ENCODE results near the gene CTBP1. TPM values are rescaled to one million over a fixed set of nuclear protein-coding genes. Genes with fewer than 3 reads are reported as not detected.

CTBP1 gene
- total and polyA plus RNA-seq, 2 donors (not counting 1 experiment from before 2014, with no cell fraction given): 212 to 343 TPM

GRCh38 chr4:1193206-1194009 is 55.5 kb downstream of the CTBP1 start:
- H3K27ac ChIP-seq (ENCODE audit: low read length in 2 of 2): no peak overlapping the region
- no peaks in the 10 kb centered on the region for H3K4me1 Mint-ChIP-seq
- no peak overlapping the region for H3K9ac ChIP-seq (ENCODE audit: low read length)

More at GRCh38 chr4:1193206-1194009, 55.5 kb downstream of the CTBP1 start:
- no peaks in the 10 kb centered on the region for H3K27me3 ChIP-seq (replicated peaks in 1 of 4; ENCODE audit: control extremely low read depth in 1 of 4, control insufficient read depth in 3 of 4, insufficient read depth in 4 of 4, low read length in 3 of 4)
- no peaks in the 10 kb centered on the region for H4K20me1 ChIP-seq (ENCODE audit: control insufficient read depth, insufficient read depth, low read length, poor library complexity, severe bottlenecking)
- H3K4me3 ChIP-seq (ENCODE audit: control extremely low read depth in 1 of 5, extremely low read depth in 1 of 5, insufficient read depth in 1 of 5, low read depth in 2 of 5, low read length in 4 of 5): no peak overlapping the region
- Mint-ChIP-seq H3K27ac (no peak overlapping the region), H3K4me3 (no peak overlapping the region), H3K9me3 (ENCODE audit: insufficient read depth) (no peaks in the 10 kb centered on the region), H3K27me3 (no peaks in the 10 kb centered on the region)
- 76% methylated on average over 10 of the region's 28 CpGs for WGBS (ENCODE audit: insufficient coverage)
- DNase-seq (no peak), ATAC-seq (ENCODE audit: low read depth) (no peak)
- CTCF ChIA-PET: no interaction called here
- no peak overlapping the region for H2AFZ ChIP-seq (ENCODE audit: insufficient read depth, low read depth, low read length, poor library complexity, severe bottlenecking)
- H3K79me2 ChIP-seq (ENCODE audit: control insufficient read depth, insufficient read depth, low read length): no peaks in the 10 kb centered on the region
- POLR2A ChIA-PET: no interaction called here
- intact Hi-C loops (cut with micrococcal nuclease): no loop called here
- no peaks in the 10 kb centered on the region for H3K4me1 ChIP-seq (ENCODE audit: control insufficient read depth in 2 of 2, insufficient read depth in 2 of 2, low read length in 2 of 2)
- no peak for TF ChIP-seq CTCF (IDR thresholded peaks at IDR 0.05)
- no peak for TF ChIP-seq EZH2 (IDR thresholded peaks at IDR 0.05; ENCODE audit: borderline replicate concordance, insufficient read depth, low read depth, low read length, poor library complexity, severe bottlenecking)
- H3K9me3 ChIP-seq (ENCODE audit: control extremely low read depth in 1 of 3, control insufficient read depth in 2 of 3, insufficient read depth in 1 of 3, low read length in 2 of 3): peaks cover 0 to 4% (median 0%) of the 10 kb centered on the region in 3 donors
- H3K36me3 ChIP-seq (replicated peaks in 1 of 2; ENCODE audit: control extremely low read depth in 1 of 2, control insufficient read depth in 1 of 2, extremely low read depth in 1 of 2, insufficient read depth in 2 of 2, low read length in 1 of 2): no peaks in the 10 kb centered on the region
- H3K4me2 ChIP-seq (replicated peaks; ENCODE audit: low read depth, low read length, poor library complexity, severe bottlenecking): no peak overlapping the region
